ENCODE results near the gene HMGXB4.

- TF ChIP-seq POLR2A (IDR thresholded peaks at IDR 0.05): no peak
- TF ChIP-seq, protein P1, sequence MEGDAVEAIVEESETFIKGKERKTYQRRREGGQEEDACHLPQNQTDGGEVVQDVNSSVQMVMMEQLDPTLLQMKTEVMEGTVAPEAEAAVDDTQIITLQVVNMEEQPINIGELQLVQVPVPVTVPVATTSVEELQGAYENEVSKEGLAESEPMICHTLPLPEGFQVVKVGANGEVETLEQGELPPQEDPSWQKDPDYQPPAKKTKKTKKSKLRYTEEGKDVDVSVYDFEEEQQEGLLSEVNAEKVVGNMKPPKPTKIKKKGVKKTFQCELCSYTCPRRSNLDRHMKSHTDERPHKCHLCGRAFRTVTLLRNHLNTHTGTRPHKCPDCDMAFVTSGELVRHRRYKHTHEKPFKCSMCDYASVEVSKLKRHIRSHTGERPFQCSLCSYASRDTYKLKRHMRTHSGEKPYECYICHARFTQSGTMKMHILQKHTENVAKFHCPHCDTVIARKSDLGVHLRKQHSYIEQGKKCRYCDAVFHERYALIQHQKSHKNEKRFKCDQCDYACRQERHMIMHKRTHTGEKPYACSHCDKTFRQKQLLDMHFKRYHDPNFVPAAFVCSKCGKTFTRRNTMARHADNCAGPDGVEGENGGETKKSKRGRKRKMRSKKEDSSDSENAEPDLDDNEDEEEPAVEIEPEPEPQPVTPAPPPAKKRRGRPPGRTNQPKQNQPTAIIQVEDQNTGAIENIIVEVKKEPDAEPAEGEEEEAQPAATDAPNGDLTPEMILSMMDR (IDR thresholded peaks at IDR 0.05): no peak
- TF ChIP-seq POLR2AphosphoS5 (IDR thresholded peaks at IDR 0.05): no peak
- TF ChIP-seq EP300 (IDR thresholded peaks at IDR 0.05): no peak
Measured at GRCh38 chr22:35225010-35225409, 32.3 kb upstream of the HMGXB4 start.

Data from suprapubic skin (tissue), 4 donors.